ENCODE measurements around the gene ACTRT2.

The ACTRT2 gene

GRCh38 chr1:3056641-3057040 lies 35.4 kb downstream of the ACTRT2 start:
- DNase-seq: no peak

DNA sequence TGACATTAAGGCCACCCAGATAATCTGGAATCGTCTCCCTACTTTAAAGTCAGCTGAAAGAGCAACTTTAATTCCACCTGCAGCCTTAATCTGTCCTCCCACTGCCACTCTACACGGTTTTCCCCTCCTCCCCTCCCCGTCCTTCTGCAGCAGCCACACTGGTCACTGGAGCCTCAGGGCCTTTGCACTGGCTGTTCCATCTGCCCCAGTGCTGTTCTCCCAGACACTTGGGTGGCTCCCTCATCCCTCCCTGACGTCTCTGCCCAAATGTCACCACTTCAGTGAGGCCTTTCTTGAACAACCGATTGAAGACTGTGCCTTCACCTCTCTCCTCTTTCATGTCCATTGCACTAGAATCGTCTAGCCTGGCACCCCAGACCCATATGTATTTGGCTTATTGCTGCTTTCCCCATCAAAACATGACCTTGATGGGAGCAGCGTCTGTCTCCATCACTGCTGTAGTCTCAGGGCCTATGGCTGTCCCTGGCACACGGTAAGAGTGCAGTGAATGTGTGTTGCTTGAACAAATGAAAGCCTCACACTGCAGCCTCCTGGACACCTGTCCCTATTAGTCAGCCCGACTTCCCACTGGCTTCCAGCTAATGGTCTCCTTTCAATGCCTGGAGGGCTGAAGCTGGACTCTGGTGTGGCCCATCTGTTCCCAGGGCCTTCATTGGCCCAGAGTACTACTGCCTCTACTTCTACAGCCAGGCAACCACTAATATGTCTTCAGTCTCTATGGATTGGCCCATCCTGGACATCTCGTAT lies 37.2 kb downstream of the ACTRT2 start:
- no peak for DNase-seq

- no peak for DNase-seq
Measured at GRCh38 chr1:3060127-3060526, 38.9 kb downstream of the ACTRT2 start.

DNA sequence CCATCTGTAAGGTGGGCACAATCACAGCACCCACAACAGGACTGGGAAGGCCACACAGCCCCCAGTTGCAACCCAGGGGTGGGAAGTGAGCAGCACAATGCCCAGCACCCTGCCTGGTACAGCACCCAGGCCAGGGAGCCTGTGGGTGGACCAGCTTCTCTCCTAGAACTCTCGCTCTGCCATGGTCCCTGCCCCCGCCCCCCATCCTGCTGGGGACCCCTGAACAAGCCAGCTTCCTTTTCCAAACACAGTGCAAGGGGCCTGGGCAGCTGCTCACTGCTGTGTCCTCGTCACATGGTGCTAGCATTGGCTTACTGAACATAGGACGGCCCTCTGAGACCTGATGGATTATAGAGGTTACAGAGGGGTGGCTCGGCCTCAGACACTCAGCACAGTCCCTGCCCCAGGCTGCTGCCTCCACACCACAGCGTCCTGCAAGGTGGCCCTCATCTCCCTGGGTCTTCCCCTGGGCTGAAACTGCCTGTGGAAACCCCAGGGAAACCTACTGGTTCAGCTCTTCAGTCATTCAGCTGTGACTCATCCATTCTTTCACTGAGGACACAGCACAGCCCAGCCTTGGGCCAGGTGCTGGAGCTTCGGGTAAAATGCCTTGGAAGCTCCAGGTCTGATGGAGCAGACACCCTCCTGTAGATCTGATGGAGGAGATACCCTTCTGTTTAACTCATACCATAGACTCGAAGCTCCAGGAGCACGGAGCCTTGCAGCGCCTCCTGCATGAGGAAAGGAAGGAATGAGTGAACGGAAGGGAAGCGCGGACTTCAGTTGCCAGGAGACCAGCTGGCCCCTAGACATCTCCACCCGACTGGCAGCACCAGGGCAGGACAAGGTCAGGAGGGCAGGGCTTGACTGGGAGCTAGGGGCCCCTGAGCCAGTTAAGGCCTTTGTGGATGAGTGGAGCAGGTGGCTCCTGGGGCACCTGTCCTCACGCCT lies 39.6 kb downstream of the ACTRT2 start:
- no peak for DNase-seq

- no peak for DNase-seq
Measured at GRCh38 chr1:3061566-3061965, 40.3 kb downstream of the ACTRT2 start.

DNA sequence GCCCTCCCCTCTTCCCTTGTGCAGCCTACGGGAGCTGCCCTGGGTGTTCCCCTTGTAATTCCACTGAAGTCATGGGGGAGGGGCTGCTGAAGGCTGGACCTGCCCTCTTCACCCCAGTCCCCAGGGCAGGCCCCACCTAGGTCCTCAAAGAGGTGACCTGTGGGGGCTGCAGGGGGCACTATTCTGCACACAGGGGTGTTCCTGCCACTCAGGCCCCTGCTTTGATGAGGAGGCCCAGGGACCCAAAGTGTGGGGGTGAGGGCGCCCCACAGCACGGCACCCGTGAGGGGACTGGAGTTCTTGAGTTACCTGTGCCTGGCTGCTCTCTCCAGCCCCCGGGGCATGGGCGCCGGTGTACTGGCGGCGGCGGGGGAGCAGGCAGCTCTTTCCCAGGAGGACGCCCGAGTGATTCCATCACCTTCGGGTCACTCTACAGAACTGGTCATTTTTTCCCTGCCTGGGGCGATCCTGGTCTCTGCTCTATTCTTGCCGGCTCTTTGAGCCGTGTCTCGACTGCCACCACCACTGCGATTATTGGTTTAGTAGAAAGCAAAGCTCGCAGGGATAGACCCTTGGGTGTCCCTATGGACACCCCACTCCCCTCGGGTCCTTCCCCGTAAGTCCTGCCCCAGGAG lies 40.8 kb downstream of the ACTRT2 start:
- no peak for DNase-seq

- DNase-seq: no peak
Measured at GRCh38 chr1:3062616-3063378, 41.5 kb downstream of the ACTRT2 start.

DNA sequence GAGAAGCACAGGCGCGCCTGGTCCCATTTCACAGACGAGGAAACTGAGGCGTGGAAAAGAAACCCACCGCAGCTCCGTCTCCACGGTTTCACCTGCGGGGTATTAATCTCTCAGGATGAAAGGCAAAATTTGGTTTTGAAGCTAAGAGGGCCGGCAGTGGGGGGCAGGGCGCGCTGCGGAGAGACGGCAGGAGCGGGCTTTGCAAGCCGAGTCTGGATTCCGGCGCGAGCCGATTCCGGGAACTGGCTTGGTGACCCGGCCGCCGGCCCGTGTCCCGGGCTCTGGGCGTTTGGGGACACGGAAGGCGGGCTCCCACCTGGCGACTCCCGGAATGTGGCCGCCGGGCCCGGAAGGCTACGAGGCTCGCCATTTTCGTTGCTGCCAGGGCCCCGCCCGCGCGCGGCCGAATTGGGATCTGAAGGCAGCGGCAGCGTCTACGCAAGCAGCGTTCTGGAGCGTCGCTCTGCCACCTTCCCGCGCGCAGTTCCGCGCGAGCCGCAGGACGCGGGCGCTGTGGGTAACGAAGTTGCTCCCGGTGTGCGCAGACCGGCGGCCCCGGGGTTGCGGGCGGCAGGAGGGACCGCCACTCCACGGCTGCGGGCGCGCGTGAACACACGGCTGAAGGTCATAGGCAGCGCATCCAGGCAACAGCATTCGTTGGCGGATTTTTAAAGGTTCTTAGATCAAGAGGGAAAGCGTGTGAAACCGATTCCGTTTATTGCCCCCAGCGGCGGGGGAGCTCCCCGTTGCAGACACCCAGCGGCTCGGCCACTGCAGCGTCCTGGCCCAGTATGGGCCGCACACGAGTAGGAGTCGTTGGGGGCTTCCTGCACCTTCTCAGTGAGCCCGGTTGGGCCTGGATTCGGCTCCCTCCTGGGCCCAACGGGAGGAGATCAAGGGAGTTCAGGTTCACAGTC lies 42.4 kb downstream of the ACTRT2 start:
- DNase-seq: no peak

GRCh38 chr1:3064296-3064850 lies 43.1 kb downstream of the ACTRT2 start:
- DNase-seq: no peak

- DNase-seq: no peak
Measured at GRCh38 chr1:3064901-3065300, 43.6 kb downstream of the ACTRT2 start.

DNA sequence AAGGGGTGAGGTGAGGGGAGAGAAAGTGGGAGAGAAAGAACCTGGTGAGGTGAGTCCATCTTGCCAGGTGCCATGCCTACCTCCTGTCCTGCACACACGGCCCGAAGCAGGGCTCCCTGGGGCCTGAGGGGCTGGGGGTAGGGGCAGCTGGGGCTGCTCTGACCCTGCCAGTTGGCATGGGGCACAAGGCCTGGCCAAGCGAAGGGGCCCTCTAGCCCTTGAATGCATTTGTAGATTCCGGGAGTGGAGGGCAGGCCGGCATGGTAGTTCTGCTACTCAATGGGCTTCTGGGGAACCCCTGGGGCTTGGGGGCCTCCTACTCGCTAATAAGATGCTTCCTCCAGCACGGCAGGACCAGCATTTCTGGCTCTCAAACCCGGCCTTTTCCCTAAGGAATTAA lies 44.1 kb downstream of the ACTRT2 start:
- DNase-seq: no peak

DNA sequence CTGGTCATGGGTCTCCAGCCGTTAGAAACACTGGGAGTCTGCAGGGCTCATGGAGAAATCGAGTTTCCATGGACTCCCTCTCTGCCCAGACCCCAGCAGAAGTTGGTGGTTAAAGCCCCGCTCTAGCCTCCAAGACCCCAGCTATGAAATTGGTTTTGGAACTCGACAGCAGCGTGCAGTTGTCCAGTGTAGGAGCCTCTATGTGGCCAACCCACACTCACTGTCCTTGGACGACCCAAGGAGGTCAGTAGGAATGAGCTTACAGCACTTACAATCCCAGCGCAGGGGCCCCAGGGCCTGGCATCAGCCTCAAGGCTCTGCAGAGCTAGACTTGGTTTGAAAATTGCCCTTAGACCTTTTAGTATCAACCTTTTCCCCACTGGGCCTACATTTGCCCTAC lies 44.5 kb downstream of the ACTRT2 start:
- no peak for DNase-seq

DNA sequence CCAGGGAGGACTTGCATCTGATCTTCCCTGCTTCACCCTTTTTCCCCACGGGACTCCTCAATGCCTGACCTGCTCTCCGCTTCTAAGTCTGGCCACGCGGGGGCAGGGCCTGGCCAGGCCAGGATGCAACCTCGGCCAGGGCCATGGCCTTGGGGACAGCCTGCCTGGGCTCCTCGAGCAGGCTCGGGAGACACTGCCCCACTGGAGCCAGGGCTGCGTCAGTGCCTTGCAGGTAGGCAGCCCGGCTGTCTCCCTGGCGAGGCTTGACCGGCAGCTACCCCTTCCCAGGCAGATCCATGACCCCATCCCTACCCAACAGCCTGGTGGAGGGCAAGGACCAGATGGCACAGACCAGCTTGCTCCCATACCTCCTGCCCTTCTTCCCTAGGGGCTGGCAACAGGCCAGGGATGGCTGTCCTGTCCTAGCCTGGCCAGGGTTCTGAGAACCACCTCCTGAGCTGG lies 45.0 kb downstream of the ACTRT2 start:
- DNase-seq: no peak

DNA sequence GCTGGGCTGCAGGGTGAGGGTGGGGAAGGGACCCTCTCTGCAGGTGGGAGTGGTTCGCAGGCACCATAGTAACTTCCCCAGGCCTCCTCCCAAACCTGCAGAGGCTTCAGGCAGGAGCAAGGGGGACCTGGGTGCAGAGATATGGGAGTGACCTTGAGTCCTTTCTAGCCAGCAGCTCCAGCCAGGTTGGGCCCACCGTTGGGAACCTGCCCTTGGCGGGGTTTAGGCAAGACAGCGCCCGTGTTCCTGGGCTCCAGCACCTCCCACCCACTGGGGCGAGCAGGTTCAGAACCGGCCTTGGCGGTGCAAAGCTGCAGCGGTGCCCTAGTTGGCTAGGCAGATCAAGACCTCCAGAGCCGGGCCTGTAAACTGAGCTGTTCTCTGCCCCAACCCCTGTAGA lies 45.6 kb downstream of the ACTRT2 start:
- DNase-seq: no peak

DNA sequence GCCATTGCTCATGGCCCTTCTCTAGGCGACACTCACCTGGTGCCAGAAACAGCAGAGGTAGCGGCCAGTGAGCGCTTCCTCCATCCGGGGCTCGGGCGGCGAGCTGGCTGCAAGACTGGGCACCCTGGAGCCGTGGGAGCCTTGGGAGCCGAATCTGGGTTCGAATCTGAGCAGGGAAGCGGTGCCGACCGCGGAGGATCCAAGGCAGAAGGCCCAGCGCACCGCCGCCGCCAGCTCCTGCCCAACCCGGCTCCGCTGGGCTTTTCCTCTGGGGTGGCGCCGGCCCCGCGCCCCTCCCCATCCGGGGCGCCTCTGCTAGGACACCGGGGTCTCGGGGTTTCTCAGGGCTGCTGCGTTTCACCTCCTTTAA lies 46.0 kb downstream of the ACTRT2 start:
- DNase-seq: no peak

DNA sequence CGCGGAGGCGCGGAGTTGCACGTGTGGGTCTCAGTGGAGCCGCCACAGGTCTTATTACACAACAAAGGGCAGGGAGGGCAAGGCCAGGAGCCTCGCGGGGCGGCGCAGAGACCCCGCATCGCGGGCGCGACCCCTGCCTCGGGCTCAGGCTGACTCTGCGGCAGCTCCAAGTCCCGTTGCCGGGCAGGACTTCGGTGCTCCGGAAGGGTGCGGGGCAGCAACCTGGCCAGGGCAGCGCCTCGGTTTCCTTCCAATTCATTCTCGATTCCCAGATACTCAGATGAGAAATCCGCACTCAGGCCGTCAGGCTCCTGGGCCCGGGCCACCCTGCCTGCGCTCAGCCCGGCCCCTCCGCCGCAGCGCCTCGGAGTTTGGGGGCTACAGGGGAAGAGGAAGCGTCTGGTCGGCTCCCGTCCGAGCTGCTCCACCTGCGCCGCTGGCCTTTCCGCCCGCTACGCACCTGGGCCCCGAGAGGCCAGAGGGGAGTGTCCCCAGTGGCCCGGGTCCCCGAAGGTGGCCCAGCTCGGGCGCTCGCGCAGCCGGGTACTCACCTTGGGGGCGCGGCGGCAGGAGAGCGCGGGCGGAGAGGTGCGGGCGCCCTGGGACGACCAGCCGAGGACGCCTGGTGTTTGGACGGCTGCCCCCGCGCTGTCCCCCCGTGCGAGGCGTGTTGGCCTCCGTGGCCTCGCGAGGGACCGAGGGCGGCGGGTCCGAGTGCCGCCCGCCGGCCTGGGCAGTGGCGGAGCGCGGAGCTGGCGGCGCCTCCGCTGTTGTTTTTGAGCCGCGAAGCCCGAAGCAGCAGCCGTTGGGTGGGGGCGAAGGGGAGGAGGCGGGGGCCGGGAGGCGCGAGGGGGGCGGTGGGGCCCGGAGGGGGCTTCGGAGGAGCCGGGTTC lies 46.6 kb downstream of the ACTRT2 start:
- DNase-seq: no peak

DNA sequence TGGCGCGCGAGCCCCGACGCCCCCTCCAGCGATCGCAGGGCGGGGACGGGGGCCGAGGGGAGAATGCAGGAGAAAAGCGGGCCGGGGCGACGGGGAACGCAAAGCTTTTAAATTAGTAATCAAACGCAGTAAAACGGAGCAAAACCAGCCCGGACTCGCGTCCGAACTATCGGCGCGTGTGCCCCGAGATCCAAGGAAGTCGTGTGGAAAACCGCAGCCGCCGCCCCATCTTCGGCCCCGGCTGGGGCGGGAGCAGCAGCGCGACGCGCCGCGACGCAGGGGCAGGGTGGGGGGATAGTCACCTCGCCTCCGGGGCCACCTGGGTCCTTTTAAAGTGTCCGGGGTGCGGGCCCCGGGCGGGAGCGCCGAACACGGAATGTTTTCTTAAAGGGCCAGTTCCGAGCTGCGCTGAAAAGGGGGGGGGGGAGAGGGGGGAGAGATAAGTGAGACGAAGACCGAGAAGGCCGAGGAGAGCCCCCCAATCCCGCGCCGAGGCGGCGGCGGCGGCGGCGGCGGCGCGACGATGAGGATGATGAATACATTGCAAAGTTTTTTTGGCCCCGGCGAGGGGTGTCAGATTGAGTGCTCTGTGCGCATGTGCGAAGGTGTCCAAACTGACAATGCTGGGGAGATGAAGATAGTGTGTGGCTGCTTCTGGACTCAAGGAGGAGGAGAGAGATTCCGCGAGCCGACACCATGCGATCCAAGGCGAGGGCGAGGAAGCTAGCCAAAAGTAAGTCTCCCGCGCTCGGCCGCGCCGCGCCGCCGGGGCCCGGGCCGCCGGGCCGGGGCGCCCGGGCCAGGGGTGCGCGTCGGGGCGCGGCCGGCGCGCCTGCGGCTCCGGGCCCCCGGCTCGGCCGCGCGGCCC lies 47.5 kb downstream of the ACTRT2 start, which contains the start of gene PRDM16:
PRDM16 (plus strand) TSS at position 640 of the 868 bp plus-strand sequence; CDS start at position 697, 57 bp downstream.
- DNase-seq: no peak

DNA sequence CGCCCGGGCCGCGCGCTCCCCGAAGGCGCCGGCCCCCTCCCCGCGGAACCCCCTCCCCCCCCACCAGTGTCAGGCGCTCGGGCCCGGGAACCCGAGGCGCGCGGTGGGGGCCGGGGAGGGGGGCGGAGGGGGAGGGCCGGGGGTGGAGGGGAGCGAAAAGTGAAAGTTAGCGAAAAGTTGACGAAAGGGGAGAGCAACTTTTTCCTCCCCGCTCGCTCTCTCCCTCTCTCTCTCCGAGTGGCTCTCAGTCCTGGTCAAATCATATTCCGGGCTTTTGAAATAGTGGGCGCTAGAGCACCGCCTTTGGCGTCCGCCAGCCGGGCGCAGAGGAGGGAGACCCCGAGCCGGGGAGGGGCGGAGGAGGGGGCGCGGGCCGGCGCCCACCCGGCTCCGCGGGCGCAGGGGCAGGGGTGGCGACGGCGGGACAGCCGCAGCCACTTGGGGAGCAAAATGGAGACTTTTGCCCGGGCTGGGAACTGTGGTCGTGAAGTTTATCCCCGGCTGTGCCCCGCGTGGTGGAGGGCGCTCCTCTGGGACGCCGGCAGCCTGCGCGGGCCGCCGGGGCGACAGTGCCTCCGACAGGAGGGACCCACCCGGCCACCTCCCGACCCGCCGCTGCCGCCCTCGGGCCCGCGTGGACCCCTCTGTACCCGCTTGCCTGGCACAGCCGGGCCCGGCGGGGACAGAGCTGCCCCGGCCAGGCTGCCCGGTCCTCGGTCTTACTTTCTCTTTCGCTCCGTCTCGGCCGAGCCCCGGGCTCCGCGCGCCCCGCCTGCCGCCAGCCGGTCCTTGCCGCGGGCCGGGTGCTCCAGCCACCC lies 48.4 kb downstream of the ACTRT2 start:
- no peak for DNase-seq
